ENCODE measurements around the gene DCP1A.

- no peak for TF ChIP-seq CTCF (IDR thresholded peaks at IDR 0.05; ENCODE audit: low read depth, low read length)
- no peak for TF ChIP-seq EZH2phosphoT487 (IDR thresholded peaks at IDR 0.05; ENCODE audit: low read depth)
Measured at GRCh38 chr3:53286727-53287126, 60.6 kb downstream of the DCP1A start.
